Mesenchymal stem cell (in vitro differentiated cells and primary cell): Measurements from ENCODE around the gene AHCY.
"Not testable (repeated sequence)": the region's sequence is repeated elsewhere in the genome, so short reads cannot be mapped to it uniquely, and the experiment has no call there.

Experiments
- DNase-seq: peaks from one replicate; pipeline ENCODE4 v3.0.0-alpha.2; 2013
- H2AFZ ChIP-seq: one replicate; pipeline ENCODE4 v1.6.1; 2013; ENCODE audit warnings: low read depth, mild to moderate bottlenecking, control low read depth, inconsistent platforms, low read length, moderate library complexity
- H2AK5ac ChIP-seq: 2 replicates; pipeline ENCODE4 v1.6.1; 2013; ENCODE audit warnings: low read length, moderate library complexity, mild to moderate bottlenecking, inconsistent platforms; ENCODE audit not compliant: severe bottlenecking
- H2BK120ac ChIP-seq: one replicate; pipeline ENCODE4 v1.6.1; 2013; ENCODE audit warnings: low read depth, mild to moderate bottlenecking, inconsistent platforms, low read length, moderate library complexity
- H2BK12ac ChIP-seq, 2 experiments: one replicate each; pipeline ENCODE4 v1.6.1; 2013; ENCODE audit warnings: inconsistent platforms in 2 of 2, low read length in 2 of 2, mild to moderate bottlenecking in 2 of 2, moderate library complexity in 2 of 2, control low read depth in 1 of 2
- H2BK15ac ChIP-seq: one replicate; pipeline ENCODE4 v1.6.1; 2013; ENCODE audit warnings: mild to moderate bottlenecking, low read depth, inconsistent platforms; ENCODE audit not compliant: poor library complexity, severe bottlenecking
- H2BK5ac ChIP-seq: 2 replicates; pipeline ENCODE4 v1.6.1; 2013; ENCODE audit warnings: low read depth, mild to moderate bottlenecking, low read length, control low read depth, inconsistent platforms; ENCODE audit not compliant: poor library complexity, severe bottlenecking
- H3K14ac ChIP-seq, 2 experiments: one replicate each; pipeline ENCODE4 v1.6.1; 2013; ENCODE audit warnings: inconsistent platforms in 2 of 2, low read length in 2 of 2, control low read depth in 1 of 2, mild to moderate bottlenecking in 1 of 2, moderate library complexity in 1 of 2
- H3K18ac ChIP-seq, 2 experiments: one replicate each; pipeline ENCODE4 v1.6.1; 2013; ENCODE audit warnings: inconsistent platforms in 2 of 2, low read length in 2 of 2, control low read depth in 1 of 2, low read depth in 1 of 2, mild to moderate bottlenecking in 1 of 2
- H3K23ac ChIP-seq, 2 experiments: one replicate each; pipeline ENCODE4 v1.6.1; 2013; ENCODE audit warnings: inconsistent platforms in 2 of 2, low read length in 2 of 2, mild to moderate bottlenecking in 2 of 2, moderate library complexity in 2 of 2, control low read depth in 1 of 2
- H3K27ac ChIP-seq: 2 replicates; pipeline ENCODE4 v1.5.1; 2013; ENCODE audit warnings: mild to moderate bottlenecking, moderate library complexity, low read length, control low read depth, inconsistent platforms; ENCODE audit not compliant: poor library complexity, severe bottlenecking
- H3K27me3 ChIP-seq, 2 experiments: 2 replicates each; pipeline versions ENCODE4 v1.6.1 to v1.7.0; 2013; ENCODE audit warnings: low read length in 2 of 2, mild to moderate bottlenecking in 2 of 2, moderate library complexity in 2 of 2, control low read depth in 1 of 2, inconsistent platforms in 1 of 2; ENCODE audit not compliant: control insufficient read depth in 1 of 2, insufficient read depth in 1 of 2
- H3K36me3 ChIP-seq, 2 experiments: 2 replicates each; pipeline versions ENCODE4 v1.6.1 to v1.7.0; 2013; ENCODE audit warnings: low read length in 2 of 2, control low read depth in 1 of 2, inconsistent platforms in 1 of 2, low read depth in 1 of 2, mild to moderate bottlenecking in 1 of 2; ENCODE audit not compliant: insufficient read depth in 2 of 2, control insufficient read depth in 1 of 2
- H3K4ac ChIP-seq, 2 experiments: one replicate each; pipeline ENCODE4 v1.6.1; 2013; ENCODE audit warnings: inconsistent platforms in 2 of 2, low read length in 2 of 2, mild to moderate bottlenecking in 2 of 2, moderate library complexity in 2 of 2, control low read depth in 1 of 2, low read depth in 1 of 2
- H3K4me1 ChIP-seq: 2 replicates; pipeline ENCODE4 v1.6.1; 2013; ENCODE audit warnings: low read depth, low read length, control low read depth; ENCODE audit not compliant: control insufficient read depth, insufficient read depth
- H3K4me2 ChIP-seq: 2 replicates; pipeline ENCODE4 v1.6.1; 2013; ENCODE audit warnings: low read length, mild to moderate bottlenecking, inconsistent platforms; ENCODE audit not compliant: poor library complexity, severe bottlenecking
- H3K4me3 ChIP-seq, 2 experiments: 2 replicates each; pipeline versions ENCODE4 v1.5.1 to v1.7.0; 2013; ENCODE audit warnings: low read length in 2 of 2, mild to moderate bottlenecking in 2 of 2, control low read depth in 1 of 2, low read depth in 1 of 2; ENCODE audit not compliant: insufficient read depth in 1 of 2
- H3K79me1 ChIP-seq: replicated peaks from 2 replicates; pipeline ENCODE4 v1.6.1; 2013; ENCODE audit warnings: mild to moderate bottlenecking, control low read depth, low read length, inconsistent platforms; ENCODE audit not compliant: poor library complexity, severe bottlenecking
- H3K9ac ChIP-seq: 2 replicates; pipeline ENCODE4 v1.7.0; 2013; ENCODE audit warnings: mild to moderate bottlenecking, low read length, moderate library complexity
- H3K9me3 ChIP-seq: 2 replicates; pipeline ENCODE4 v1.7.0; 2013; ENCODE audit warnings: mild to moderate bottlenecking, low read length; ENCODE audit not compliant: control insufficient read depth
- H4K8ac ChIP-seq: one replicate; pipeline ENCODE4 v1.6.1; 2013; ENCODE audit warnings: inconsistent platforms, mild to moderate bottlenecking, low read length, moderate library complexity
- H4K91ac ChIP-seq: one replicate; pipeline ENCODE4 v1.6.1; 2013; ENCODE audit warnings: mild to moderate bottlenecking, low read length, inconsistent platforms
- WGBS: methylation state at CpG from one replicate; pipeline ENCODE4 v1.1.7; 2013; ENCODE audit warnings: mixed read lengths; 5-methylcytosine and 5-hydroxymethylcytosine counted together

Gene AHCY

DNA sequence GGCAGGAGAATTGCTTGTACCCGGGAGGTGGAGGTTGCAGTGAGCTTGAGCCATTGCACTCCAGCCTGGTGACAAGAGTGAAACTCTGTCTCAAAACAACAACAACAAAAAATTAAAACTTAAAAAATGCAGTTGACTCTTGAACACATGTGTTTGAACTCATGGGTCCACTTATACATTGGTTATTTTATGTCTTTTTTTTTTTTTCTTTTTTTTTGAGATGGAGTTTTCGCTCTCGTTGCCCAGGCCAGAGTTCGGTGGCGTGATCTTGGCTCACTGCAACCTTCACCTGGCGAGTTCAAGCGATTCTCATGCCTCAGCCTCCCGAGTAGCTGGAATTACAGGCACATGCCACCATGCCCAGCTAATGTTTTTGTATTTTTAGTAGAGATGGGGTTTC, 39.7 kb downstream of the AHCY start:
- H3K27ac ChIP-seq, H3K4me3 ChIP-seq, H2BK120ac ChIP-seq, H4K91ac ChIP-seq, H3K4ac ChIP-seq, H3K36me3 ChIP-seq, H3K23ac ChIP-seq, H3K9ac ChIP-seq, H3K4me1 ChIP-seq, H2BK5ac ChIP-seq, H2BK15ac ChIP-seq, DNase-seq, H4K8ac ChIP-seq, H3K9me3 ChIP-seq, H2AK5ac ChIP-seq, H3K27me3 ChIP-seq, H3K4me2 ChIP-seq, H3K18ac ChIP-seq, H3K79me1 ChIP-seq, H2AFZ ChIP-seq, H3K14ac ChIP-seq, H2BK12ac ChIP-seq: not testable (repeated sequence)
- WGBS: 99% methylated on average over 6 of the region's 8 CpGs

- H3K36me3 ChIP-seq: no peaks in the 10 kb centered on the region
- 42% methylated on average over 8 of the region's 9 CpGs for whole genome bisulfite sequencing
- no peaks in the 10 kb centered on the region for H3K4me1 ChIP-seq
- H4K8ac ChIP-seq: peak overlapping the region; percentile 78
- H3K4me3 ChIP-seq: peak overlapping the region in 1 of 2 experiments; percentile 52
- H3K4ac ChIP-seq: peak overlapping the region in 1 of 2 experiments; percentile 46
- no peak overlapping the region for H4K91ac ChIP-seq
- H3K27me3 ChIP-seq: no peaks in the 10 kb centered on the region
- H2AK5ac ChIP-seq: no peak overlapping the region
- no peak overlapping the region for H2BK5ac ChIP-seq
- peak overlapping the region in 1 of 2 experiments; percentile 71 for H3K14ac ChIP-seq
- H2AFZ ChIP-seq: peak overlapping the region; percentile 55
- H2BK15ac ChIP-seq: no peak overlapping the region
- H3K18ac ChIP-seq: peak overlapping the region; percentile 31 to 77
- H2BK120ac ChIP-seq: no peak overlapping the region
- no peaks in the 10 kb centered on the region for H3K9me3 ChIP-seq
- H2BK12ac ChIP-seq: peak overlapping the region in 1 of 2 experiments; percentile 59
- peak overlapping the region; percentile 83 for H3K9ac ChIP-seq
- H3K4me2 ChIP-seq: no peak overlapping the region
- H3K27ac ChIP-seq: no peak overlapping the region
- H3K23ac ChIP-seq: no peak overlapping the region
- H3K79me1 ChIP-seq: no peaks in the 10 kb centered on the region
- DNase-seq: peak; percentile 56
Measured at GRCh38 chr20:34262488-34263288, 40.5 kb downstream of the AHCY start.

- Histone ChIP-seq H2BK5ac (no peak overlapping the region), H4K91ac (no peak overlapping the region), H3K4me1 (no peaks in the 10 kb centered on the region), H3K27ac (no peak overlapping the region), H3K14ac (no peak overlapping the region), H2BK15ac (no peak overlapping the region), H3K9me3 (no peaks in the 10 kb centered on the region), H2BK12ac (peak overlapping the region in 1 of 2 experiments; percentile 15), H3K23ac (peak overlapping the region in 1 of 2 experiments; percentile 31), H3K27me3 (no peaks in the 10 kb centered on the region), H2BK120ac (no peak overlapping the region), H4K8ac (no peak overlapping the region), H3K4me2 (no peak overlapping the region), H3K36me3 (no peaks in the 10 kb centered on the region), H3K18ac (peak overlapping the region in 1 of 2 experiments; percentile 16), H3K79me1 (no peaks in the 10 kb centered on the region), H2AFZ (no peak overlapping the region), H3K9ac (no peak overlapping the region), H2AK5ac (no peak overlapping the region), H3K4ac (peak overlapping the region in 1 of 2 experiments; percentile 0), H3K4me3 (no peak overlapping the region)
- 92% methylated on average over 5 of the region's 5 CpGs for WGBS
- DNase-seq: no peak
Measured at GRCh38 chr20:34260208-34260942, 42.8 kb downstream of the AHCY start.

DNA sequence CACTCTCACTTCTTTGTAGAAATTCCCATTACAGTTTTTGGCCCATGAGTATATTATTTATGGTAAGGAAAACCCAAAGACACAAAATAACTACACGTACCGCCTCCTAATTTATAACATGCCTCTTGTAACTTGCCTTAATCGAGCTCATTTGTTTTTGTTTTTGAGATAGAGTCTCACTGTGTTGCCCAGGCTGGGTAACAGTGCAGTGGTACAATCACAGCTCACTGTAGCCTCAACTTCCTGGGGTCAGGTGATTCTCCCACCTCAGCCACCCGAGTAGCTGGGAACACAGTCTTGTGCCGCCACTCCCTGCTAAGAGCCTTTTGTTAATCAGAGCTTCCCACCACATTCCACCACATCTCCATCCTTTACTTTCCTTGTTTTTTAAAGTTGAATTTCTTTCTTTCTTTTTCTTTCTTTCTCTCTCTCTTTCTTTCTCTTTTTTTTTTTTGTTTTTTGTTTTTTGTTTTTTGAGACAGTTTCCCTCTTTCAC, 46.5 kb downstream of the AHCY start:
- H3K23ac ChIP-seq: no peak overlapping the region
- H3K9ac ChIP-seq: no peak overlapping the region
- DNase-seq: no peak
- no peaks in the 10 kb centered on the region for H3K27me3 ChIP-seq
- H3K79me1 ChIP-seq: no peaks in the 10 kb centered on the region
- H3K36me3 ChIP-seq: no peaks in the 10 kb centered on the region
- H3K27ac ChIP-seq: no peak overlapping the region
- no peak overlapping the region for H4K8ac ChIP-seq
- no peak overlapping the region for H2BK15ac ChIP-seq
- H3K4me1 ChIP-seq: no peaks in the 10 kb centered on the region
- H2AFZ ChIP-seq: no peak overlapping the region
- H2AK5ac ChIP-seq: no peak overlapping the region
- 86% methylated on average over 5 of the region's 5 CpGs for WGBS
- H4K91ac ChIP-seq: no peak overlapping the region
- H2BK120ac ChIP-seq: no peak overlapping the region
- H3K4me3 ChIP-seq: no peak overlapping the region
- no peak overlapping the region for H3K4ac ChIP-seq
- no peak overlapping the region for H3K4me2 ChIP-seq
- peak overlapping the region in 1 of 2 experiments; percentile 26 for H2BK12ac ChIP-seq
- no peaks in the 10 kb centered on the region for H3K9me3 ChIP-seq
- no peak overlapping the region for H3K14ac ChIP-seq
- H2BK5ac ChIP-seq: no peak overlapping the region
- H3K18ac ChIP-seq: no peak overlapping the region
